Suppressor macrophage (primary cell): Measurements from ENCODE around the gene LCMT2.

Experiments
- DNase-seq, 4 experiments: peaks; one replicate each; pipeline ENCODE4 v3.0.0-alpha.2; 2020 to 2022
- total RNA-seq, 17 experiments: gene quantifications; one replicate each; lab custom pipeline; 2026; ENCODE audit warnings: mixed read lengths in 6 of 17, inconsistent platforms in 3 of 17; lab: John Stamatoyannopoulos, UW

LCMT2 gene, protein sequence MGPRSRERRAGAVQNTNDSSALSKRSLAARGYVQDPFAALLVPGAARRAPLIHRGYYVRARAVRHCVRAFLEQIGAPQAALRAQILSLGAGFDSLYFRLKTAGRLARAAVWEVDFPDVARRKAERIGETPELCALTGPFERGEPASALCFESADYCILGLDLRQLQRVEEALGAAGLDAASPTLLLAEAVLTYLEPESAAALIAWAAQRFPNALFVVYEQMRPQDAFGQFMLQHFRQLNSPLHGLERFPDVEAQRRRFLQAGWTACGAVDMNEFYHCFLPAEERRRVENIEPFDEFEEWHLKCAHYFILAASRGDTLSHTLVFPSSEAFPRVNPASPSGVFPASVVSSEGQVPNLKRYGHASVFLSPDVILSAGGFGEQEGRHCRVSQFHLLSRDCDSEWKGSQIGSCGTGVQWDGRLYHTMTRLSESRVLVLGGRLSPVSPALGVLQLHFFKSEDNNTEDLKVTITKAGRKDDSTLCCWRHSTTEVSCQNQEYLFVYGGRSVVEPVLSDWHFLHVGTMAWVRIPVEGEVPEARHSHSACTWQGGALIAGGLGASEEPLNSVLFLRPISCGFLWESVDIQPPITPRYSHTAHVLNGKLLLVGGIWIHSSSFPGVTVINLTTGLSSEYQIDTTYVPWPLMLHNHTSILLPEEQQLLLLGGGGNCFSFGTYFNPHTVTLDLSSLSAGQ
- total RNA-seq, result 3.2 to 16.8 (median 7.1) reads per million in 17 experiments

DNA sequence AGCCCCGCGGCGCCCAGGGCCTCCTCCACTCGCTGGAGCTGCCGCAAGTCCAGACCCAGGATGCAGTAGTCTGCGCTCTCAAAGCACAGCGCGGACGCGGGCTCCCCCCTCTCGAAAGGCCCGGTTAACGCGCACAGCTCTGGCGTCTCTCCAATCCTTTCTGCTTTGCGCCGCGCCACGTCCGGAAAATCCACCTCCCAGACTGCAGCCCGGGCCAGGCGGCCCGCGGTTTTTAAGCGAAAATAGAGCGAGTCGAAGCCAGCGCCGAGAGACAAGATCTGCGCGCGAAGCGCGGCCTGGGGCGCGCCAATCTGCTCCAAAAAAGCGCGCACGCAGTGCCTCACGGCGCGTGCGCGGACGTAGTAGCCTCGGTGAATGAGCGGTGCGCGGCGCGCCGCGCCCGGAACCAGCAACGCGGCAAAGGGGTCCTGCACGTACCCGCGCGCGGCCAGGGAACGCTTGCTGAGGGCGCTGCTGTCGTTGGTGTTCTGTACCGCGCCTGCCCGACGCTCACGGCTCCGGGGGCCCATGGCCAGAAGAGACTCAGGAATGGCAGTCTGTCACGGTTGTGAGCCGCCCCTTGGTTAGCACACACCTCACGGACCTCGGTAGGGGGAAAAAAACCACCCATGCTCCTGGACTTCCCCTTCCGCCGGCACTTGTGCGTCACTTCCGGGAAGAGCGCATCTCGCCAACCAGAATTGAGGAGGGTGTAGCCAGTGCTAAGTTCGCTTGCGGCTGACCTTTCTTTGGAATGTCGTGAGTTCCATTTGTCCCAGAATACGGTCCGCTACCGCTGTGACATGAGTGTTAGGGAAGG, at the start of gene LCMT2:
LCMT2 (minus strand) TSS at position 614 of the 820 bp plus-strand sequence; CDS start at position 530, 84 bp downstream.
- peak; percentile 92 to 95 (median 94) for DNase-seq

GRCh38 chr15:43378601-43379000, 48.2 kb upstream of the LCMT2 start:
- DNase-seq, result no peak

GRCh38 chr15:43376017-43376705, 45.8 kb upstream of the LCMT2 start:
- DNase-seq, result peak; percentile 13 to 53 (median 39)

GRCh38 chr15:43370975-43371974, 40.9 kb upstream of the LCMT2 start, which contains the start of the genes TUBGCP4 and ZSCAN29:
Gene TUBGCP4, plus strand, starts transcription at chr15:43371101. Its CDS starts 254 bp downstream, at chr15:43371355.
Gene ZSCAN29, minus strand, starts transcription at chr15:43371043. Its CDS starts 1,130 bp downstream, at chr15:43369913.
- DNase-seq, result peak; percentile 87 to 94 (median 90)

GRCh38 chr15:43370310-43370974, 40.1 kb upstream of the LCMT2 start:
- DNase-seq, result peak; percentile 3 to 32 (median 22)

- DNase-seq, result no peak
Measured at GRCh38 chr15:43361313-43361903, 31.0 kb upstream of the LCMT2 start.

GRCh38 chr15:43360821-43361220, 30.4 kb upstream of the LCMT2 start:
- no peak for DNase-seq

DNA sequence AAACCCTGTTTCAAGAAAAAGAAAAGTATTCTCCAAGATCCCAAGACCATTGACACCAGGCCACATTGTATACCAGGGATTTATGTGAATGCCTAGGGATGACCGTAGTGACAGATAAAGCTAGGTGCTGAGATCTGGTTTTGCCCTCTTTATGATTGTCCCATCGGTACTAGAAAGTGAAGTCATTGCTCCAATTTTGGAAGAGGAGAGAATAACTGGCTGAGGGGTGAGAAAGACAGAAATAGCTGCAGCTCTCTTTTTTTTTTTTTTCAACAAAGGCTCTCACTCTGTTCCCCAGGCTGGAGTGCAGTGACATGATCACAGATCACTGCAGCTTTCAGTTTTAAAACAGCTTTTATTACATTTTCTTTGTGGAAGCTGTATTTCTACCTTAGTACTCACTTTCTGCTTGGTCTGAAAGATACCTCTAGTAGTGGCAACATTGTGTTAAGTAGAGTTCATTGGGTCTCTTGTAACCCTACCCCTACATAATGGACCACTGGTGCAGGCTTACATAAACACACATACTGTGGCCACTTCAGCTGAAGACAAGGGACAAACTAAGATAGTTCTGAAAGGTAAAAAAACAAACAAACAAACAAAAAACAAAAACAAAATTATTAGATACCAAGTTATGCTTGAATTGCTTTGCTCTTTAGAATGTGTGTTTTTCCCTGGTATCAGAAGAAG, 22.5 kb upstream of the LCMT2 start:
- no peak for DNase-seq

- no peak for DNase-seq
Measured at GRCh38 chr15:43347114-43347513, 16.7 kb upstream of the LCMT2 start.

- DNase-seq, result no peak
Measured at GRCh38 chr15:43346305-43346704, 15.9 kb upstream of the LCMT2 start.

- no peak for DNase-seq
Measured at GRCh38 chr15:43330780-43331087, 361 bp upstream of the LCMT2 start.

GRCh38 chr15:43329217-43329959, 985 bp downstream of the LCMT2 start:
- no peak for DNase-seq

GRCh38 chr15:43325039-43325684, 5.2 kb downstream of the LCMT2 start:
- DNase-seq, result no peak

GRCh38 chr15:43318990-43319771, 11.2 kb downstream of the LCMT2 start:
- no peak for DNase-seq

DNA sequence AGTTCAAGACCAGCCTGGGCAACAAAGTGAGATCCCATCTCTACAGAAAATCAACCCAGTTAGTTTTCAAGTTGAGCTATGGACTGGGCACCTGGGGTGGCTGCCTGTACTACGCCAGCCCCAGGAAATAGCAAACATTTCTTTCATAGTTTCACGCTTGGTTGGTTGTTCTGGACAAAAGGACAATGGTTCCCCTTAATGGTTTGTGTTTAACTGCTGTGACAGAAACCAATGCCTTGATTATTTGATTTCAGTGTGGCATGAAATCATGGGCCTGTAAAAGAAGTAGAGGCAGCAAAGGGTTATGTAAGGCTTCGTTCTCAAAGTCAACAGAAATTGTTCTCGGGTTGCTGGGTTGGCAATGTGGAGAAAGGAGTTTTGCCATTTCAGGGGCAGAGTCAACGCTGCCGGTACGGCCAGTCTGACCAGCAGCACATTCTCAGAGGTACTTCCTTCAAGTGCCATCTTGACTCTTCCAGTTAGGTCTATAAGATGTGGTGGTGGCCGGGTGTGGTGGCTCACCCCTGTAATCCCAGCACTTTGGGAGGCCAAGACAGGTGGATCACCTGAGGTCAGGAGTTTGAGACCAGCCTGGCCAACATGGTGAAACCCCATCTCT, 12.7 kb downstream of the LCMT2 start:
- DNase-seq, result no peak

DNA sequence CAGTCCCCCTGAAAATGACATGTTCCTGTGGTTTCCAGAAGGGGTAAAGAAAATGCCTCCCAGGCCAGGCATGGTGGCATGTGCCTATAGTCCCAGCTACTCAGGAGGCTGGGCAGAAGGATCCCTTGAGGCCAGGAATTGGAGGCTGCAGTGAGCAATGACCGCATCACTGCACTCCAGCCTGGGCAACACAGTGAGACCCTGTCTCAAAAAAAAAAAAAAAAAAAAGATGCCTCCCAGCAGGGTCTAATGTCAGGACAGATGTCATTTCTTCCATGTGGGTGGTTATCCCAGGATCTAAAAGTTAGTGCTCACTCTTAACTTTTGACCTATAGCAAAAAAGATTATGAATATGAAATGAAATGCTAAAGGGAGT, 13.4 kb downstream of the LCMT2 start:
- DNase-seq, result no peak
